GM19467 (cell line): ENCODE results near the gene HS3ST3B1.

Experiments used
- ATAC-seq: cut with Tn5 transposase; IDR thresholded peaks from one replicate; pipeline ENCODE4 v1.9.1; 2021; ENCODE audit warnings: mild to moderate bottlenecking, moderate library complexity; ENCODE audit not compliant: unreplicated experiment

HS3ST3B1 gene

GRCh38 chr17:14351493-14351892 lies 50.6 kb downstream of the HS3ST3B1 start:
- no peak for ATAC-seq

DNA sequence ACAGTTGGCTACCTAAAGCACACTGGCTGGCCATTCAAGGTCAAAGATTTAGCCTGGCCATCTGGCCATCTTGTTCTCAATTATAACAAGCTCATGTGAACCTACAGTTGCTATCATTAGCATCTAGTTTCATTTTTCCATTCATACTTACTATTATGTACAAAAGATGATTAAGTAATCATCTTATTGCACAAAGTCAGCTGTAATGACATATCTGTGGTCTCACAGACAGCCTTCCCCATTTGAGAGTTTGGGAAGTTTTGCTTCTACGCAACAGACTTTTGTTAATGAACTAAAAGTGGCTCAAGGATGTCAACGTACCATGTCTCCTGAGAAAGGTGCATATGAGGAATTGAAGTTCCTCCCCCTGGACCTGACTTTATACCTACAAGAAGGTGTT lies 51.3 kb downstream of the HS3ST3B1 start:
- ATAC-seq, result no peak

DNA sequence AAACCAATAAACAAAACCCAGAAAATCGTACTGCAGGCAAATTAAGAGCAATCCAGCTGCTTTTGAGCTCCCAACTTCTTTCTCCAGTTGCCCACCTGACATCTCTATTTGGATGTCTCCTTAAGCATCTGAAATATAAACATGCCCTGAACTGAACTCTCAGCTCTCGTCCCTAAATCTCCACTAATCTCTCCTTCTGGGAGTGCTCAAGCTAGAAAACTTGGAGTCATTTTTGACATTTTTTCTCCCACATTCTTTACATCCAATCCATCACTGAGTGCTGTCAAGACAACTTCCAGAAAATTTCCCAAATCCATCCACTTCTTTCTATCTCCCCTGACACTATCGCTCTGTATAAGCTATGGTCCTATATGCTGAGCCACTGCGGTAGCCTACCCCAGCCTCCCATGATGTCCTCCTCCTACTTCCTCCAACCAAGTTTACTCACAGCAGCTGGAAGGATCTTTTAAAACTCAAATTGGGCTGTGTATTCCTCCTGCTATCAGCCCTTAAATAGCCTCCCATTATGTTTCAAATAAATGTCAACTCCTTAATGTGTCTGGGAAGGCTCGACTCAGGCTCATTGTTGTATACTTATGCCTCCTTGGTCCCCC lies 53.1 kb downstream of the HS3ST3B1 start:
- ATAC-seq, result no peak

DNA sequence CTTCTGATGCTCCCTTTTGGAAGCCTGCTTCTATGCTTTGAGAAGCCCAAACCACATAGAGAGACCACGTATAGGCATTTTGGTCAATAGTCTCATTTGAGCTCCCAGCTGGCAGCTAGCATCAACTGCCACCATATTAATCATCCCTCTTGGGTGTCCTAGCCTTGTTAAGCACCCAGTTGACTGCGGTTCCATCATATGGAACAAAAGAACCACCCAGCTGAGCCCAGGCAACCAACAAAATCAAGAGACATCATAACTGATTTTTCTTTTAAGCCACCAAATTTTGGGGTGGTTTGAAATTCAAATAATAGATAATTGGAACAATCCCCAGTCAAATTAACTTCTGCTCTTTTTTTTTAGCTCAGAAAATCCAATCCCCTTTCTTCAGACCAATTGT lies 53.9 kb downstream of the HS3ST3B1 start:
- ATAC-seq, result no peak

GRCh38 chr17:14355556-14355955 lies 54.7 kb downstream of the HS3ST3B1 start:
- ATAC-seq, result no peak

GRCh38 chr17:14359163-14360020 lies 58.5 kb downstream of the HS3ST3B1 start:
- ATAC-seq, result peak; percentile 88

- ATAC-seq, result no peak
These were observed 60.0 kb downstream of the HS3ST3B1 start for GRCh38 chr17:14360856-14361255.

DNA sequence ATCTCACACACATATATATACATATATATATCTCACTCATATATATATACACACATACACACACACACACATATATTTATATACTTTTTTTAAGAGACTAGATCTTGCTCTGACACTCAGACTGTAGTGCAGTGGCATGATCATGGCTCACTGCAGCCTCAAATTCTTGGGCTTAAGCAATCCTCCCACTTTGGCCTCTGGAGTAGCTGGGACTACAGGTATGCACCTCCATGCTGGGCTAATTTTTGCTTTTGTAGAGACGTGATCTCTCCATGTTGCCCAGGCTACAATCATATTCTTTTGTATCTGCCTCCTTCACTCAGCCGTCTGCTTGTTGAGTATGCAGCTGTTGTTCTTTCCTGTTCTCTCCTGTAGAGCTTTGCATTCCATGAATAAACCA lies 60.6 kb downstream of the HS3ST3B1 start:
- ATAC-seq, result no peak

- ATAC-seq, result no peak
These were observed 61.1 kb downstream of the HS3ST3B1 start for GRCh38 chr17:14361945-14362508.

GRCh38 chr17:14366199-14366598 lies 65.3 kb downstream of the HS3ST3B1 start:
- ATAC-seq, result no peak

GRCh38 chr17:14372461-14372860 lies 71.6 kb downstream of the HS3ST3B1 start:
- ATAC-seq, result no peak

DNA sequence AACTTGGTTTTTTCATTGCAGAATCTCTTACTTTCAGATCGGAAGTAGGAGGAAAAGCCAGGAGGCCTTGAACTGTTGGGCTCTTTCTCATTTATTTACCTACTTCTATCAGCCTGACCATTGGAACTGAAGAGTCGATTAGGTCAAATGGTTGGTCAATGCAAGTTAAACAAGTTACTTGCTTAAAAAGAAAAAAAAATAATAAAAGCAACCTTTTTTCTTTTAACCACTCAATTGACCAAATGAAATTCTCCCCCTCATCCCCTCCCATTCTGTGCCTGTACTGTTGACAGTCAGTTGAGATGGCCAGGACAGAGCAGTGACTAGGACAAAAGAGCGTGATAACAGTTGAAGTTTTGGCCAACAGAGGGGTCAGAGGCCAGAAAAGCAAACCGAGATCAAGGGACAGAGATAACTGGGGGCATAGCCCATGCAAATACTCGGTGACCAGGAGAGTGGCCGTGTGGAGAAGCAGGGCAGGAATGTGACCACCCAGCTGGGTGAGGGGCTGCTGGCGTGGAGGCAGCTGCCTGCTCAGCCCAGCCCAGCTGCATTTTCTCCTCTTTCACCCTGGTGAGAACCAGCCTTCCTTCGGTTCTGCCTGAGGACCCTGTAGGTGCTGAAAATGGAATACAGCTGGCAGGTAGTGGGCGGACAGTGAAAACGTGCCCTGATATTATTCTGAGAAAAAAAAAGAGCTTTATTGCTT lies 72.2 kb downstream of the HS3ST3B1 start:
- ATAC-seq, result no peak

- ATAC-seq, result no peak
These were observed 72.9 kb downstream of the HS3ST3B1 start for GRCh38 chr17:14373614-14374259.

- ATAC-seq, result no peak
These were observed 73.4 kb downstream of the HS3ST3B1 start for GRCh38 chr17:14374268-14374667.

DNA sequence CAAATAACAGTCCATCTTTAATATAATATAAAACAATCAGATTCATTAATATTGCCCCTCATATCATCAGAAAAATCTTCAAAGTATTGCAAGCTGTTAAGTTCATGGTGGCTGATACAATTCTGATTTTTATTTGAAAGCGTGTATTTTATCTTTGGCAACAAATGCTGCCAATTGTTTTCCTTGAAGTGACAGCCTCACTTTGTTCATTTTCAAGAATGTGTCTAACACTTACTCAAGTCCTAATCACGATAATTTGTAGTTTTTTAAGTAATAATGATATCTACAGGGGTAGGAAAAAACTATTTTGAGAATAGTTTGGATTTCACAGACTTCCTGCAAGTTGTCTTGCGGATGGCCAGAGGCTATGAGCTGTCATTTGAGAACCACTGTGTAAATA lies 75.8 kb downstream of the HS3ST3B1 start:
- no peak for ATAC-seq

DNA sequence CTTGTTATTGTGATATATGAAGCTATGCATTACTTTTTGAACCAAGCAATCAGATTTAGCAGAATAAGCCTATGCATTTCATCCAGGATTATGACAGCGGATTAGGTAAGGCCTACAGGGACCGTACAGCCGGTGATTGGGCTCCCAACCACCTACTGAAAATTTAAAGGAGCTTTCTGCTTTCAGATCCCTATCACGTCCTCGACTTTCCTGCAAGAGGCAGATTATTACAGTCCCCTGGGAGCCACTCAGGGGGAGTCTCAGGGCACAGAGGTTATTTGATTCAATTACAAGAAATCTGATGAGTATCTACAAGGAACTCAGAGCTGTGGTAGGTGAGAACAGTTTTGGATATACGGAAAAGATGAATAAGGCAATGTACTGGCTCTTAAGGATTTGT lies 80.7 kb downstream of the HS3ST3B1 start:
- ATAC-seq, result no peak

- ATAC-seq, result no peak
These were observed 86.2 kb downstream of the HS3ST3B1 start for GRCh38 chr17:14387036-14387435.

GRCh38 chr17:14389681-14390080 lies 88.8 kb downstream of the HS3ST3B1 start:
- ATAC-seq, result no peak

DNA sequence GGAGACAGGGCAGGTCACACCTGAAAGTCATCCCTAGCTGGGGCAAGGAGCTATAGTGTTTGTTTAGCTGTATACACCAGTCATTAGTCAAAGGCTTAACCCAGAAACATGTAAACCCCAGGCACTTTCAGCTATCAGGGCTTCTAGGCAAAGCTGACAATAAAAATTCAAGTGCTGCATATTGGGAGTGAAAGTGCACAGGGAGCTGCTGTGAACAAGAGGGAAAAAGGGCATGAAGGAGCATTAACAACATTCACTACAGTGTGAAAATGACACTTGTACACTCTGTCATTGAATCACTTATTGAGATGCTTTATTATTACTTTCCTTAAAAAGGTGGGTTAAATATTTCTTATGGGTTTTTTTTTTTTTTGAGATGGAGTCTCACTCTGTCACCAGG lies 92.8 kb downstream of the HS3ST3B1 start:
- no peak for ATAC-seq

DNA sequence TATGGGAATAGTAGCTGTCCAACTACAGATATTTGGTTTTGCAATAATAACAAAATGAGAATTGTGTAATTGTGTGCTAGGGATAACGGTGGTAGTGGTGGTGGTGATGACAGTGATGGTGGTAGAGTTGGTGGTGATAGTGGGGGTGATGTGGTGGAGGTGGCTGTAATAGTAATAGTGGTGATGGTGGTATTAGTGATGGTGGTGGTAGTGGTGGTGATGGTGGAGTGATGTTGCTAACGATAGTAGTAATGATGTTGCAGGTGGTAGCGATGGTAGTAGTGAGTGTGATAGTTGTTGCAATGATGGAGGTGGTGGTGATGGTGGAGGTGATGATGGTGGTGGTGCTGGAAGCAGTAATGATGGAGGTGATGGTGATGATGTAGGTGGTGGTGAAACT lies 94.4 kb downstream of the HS3ST3B1 start:
- no peak for ATAC-seq

DNA sequence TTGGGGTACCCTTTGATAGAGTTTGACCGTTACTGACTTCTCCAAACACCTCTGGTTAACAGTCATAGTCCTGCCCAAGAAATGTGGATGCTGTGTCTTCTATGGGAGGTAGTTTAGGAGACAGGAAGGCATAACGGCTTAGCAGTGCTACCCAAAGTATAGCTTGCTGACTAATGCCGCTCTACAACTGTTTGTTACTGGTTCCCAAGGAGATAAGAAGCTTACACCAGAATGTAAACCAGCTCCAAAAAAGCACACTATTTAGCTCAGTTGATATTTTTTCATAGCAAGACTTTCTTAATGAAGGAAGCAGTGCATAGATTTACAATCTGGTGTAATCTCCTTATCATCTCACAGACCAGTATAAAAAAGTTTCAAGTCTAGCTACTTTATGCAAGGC lies 95.7 kb downstream of the HS3ST3B1 start:
- ATAC-seq, result no peak
